ENCODE measurements around the gene GALNT16. TPM values are rescaled to one million over a fixed set of nuclear protein-coding genes. Genes with fewer than 3 reads are reported as not detected.

The GALNT16 gene
- polyA plus RNA-seq, 1 experiment = 1.3 TPM

- H3K27me3 ChIP-seq (ENCODE audit: control insufficient read depth, insufficient read depth, low read length) = peaks cover 36% of the 10 kb centered on the region
- ChIA-PET CTCF (interaction anchor here (0.7 kb wide), 1 partner anchor 91 kb away, joined by 3 read pairs; no protein-coding TSS in a partner anchor), POLR2A (no interaction called here)
- no peak overlapping the region for H3K27ac ChIP-seq (ENCODE audit: low read depth, low read length)
- no peaks in the 10 kb centered on the region; the same call in 1 of the 2 replicates for H3K9me3 ChIP-seq (ENCODE audit: control insufficient read depth, insufficient read depth, low read length)
- no peak overlapping the region for H3K4me3 ChIP-seq (ENCODE audit: low read depth, low read length)
- no peak for TF ChIP-seq CTCF (IDR thresholded peaks at IDR 0.05; ENCODE audit: low read depth, low read length)
- DNase-seq (ENCODE audit: low read depth, low spot score) = no peak
Measured at GRCh38 chr14:69332782-69333395, 72.9 kb downstream of the GALNT16 start.

- H3K27ac ChIP-seq (ENCODE audit: low read depth, low read length) = no peak overlapping the region
- no peak for TF ChIP-seq CTCF (IDR thresholded peaks at IDR 0.05; ENCODE audit: low read depth, low read length)
- CTCF ChIA-PET = interaction anchor here (0.7 kb wide), 1 partner anchor 92 kb away, joined by 3 read pairs; no protein-coding TSS in a partner anchor
- DNase-seq (ENCODE audit: low read depth, low spot score) = no peak
- H3K27me3 ChIP-seq (ENCODE audit: control insufficient read depth, insufficient read depth, low read length) = peaks cover 38% of the 10 kb centered on the region
- H3K9me3 ChIP-seq (ENCODE audit: control insufficient read depth, insufficient read depth, low read length) = no peaks in the 10 kb centered on the region; the same call in 1 of the 2 replicates
- H3K4me3 ChIP-seq (ENCODE audit: low read depth, low read length) = no peak overlapping the region
- POLR2A ChIA-PET = no interaction called here
Measured at GRCh38 chr14:69333791-69334337, 73.9 kb downstream of the GALNT16 start.

- Histone ChIP-seq H3K4me3 (ENCODE audit: low read depth, low read length) (no peak overlapping the region), H3K27ac (ENCODE audit: low read depth, low read length) (no peak overlapping the region), H3K27me3 (ENCODE audit: control insufficient read depth, insufficient read depth, low read length) (peaks cover 43% of the 10 kb centered on the region), H3K9me3 (ENCODE audit: control insufficient read depth, insufficient read depth, low read length) (no peaks in the 10 kb centered on the region; the same call in 1 of the 2 replicates)
- ChIA-PET POLR2A (no interaction called here), CTCF (interaction anchor here (1.3 kb wide), 1 partner anchor 12 kb away, joined by 5 read pairs; no protein-coding TSS in a partner anchor)
- no peak for DNase-seq (ENCODE audit: low read depth, low spot score)
- no peak for TF ChIP-seq CTCF (IDR thresholded peaks at IDR 0.05; ENCODE audit: low read depth, low read length)
Measured at GRCh38 chr14:69334576-69334975, 74.6 kb downstream of the GALNT16 start.

- ChIA-PET CTCF (interaction anchor here (1.3 kb wide), 1 partner anchor 11 kb away, joined by 5 read pairs; no protein-coding TSS in a partner anchor), POLR2A (no interaction called here)
- Histone ChIP-seq H3K4me3 (ENCODE audit: low read depth, low read length) (no peak overlapping the region), H3K27ac (ENCODE audit: low read depth, low read length) (no peak overlapping the region), H3K27me3 (ENCODE audit: control insufficient read depth, insufficient read depth, low read length) (peaks cover 48% of the 10 kb centered on the region), H3K9me3 (ENCODE audit: control insufficient read depth, insufficient read depth, low read length) (no peaks in the 10 kb centered on the region; the same call in 1 of the 2 replicates)
- no peak for TF ChIP-seq CTCF (IDR thresholded peaks at IDR 0.05; ENCODE audit: low read depth, low read length)
- no peak for DNase-seq (ENCODE audit: low read depth, low spot score)
Measured at GRCh38 chr14:69335371-69335771, 75.4 kb downstream of the GALNT16 start.

GRCh38 chr14:69337984-69338383, 78.0 kb downstream of the GALNT16 start:
- ChIA-PET POLR2A (no interaction called here), CTCF (no interaction called here)
- Histone ChIP-seq H3K9me3 (ENCODE audit: control insufficient read depth, insufficient read depth, low read length) (no peaks in the 10 kb centered on the region; the same call in 1 of the 2 replicates), H3K27ac (ENCODE audit: low read depth, low read length) (no peak overlapping the region), H3K27me3 (ENCODE audit: control insufficient read depth, insufficient read depth, low read length) (peaks cover 55% of the 10 kb centered on the region), H3K4me3 (ENCODE audit: low read depth, low read length) (no peak overlapping the region)
- no peak for TF ChIP-seq CTCF (IDR thresholded peaks at IDR 0.05; ENCODE audit: low read depth, low read length)
- DNase-seq (ENCODE audit: low read depth, low spot score) = no peak

Data from AG04450 (cell line).